ENCODE results near the gene LRRC1. TPM values are rescaled to one million over a fixed set of nuclear protein-coding genes. Genes with fewer than 3 reads are reported as not detected.

The LRRC1 gene
- total RNA-seq, 1 experiment from 2014 or later = 0.96 TPM

DNA sequence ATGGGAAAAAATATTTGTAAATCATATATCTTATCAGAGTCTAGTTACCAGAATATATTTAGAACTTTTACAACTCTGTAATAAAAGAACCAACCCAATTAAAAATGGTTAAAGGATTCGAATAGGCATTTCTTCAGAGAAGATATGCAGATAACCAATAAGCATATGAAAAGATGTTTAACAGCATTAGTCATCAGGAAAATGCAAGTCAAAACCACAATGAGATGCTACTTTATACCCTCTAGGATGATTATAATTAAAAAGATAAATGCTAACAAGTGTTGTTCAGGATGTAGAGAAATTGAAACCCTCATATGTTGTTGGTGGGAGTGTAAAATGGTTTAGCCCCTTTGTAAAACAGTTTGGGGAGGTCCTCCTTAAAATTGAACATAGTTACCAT, 94.1 kb downstream of the LRRC1 start:
- DNase-seq (ENCODE audit: low read depth) = peak; percentile 19

DNA sequence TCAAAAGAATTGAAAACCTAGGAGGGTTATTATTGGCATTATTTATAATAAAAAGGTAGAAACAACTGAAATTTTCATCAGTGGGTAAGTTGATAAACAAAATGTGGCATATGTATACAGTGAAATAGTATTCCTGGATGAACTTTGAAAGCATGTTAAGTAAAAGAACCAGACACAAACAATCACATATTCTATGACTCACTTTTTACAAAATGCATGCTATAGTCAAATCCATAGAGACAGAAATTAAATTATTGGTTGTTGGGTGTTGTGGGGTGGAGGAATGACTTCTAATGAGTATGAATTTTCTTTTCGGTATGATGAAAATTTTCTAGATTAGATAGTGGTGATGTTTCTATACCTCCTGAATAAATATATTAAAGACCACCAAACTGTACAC, 94.6 kb downstream of the LRRC1 start:
- no peak for DNase-seq (ENCODE audit: low read depth)

DNA sequence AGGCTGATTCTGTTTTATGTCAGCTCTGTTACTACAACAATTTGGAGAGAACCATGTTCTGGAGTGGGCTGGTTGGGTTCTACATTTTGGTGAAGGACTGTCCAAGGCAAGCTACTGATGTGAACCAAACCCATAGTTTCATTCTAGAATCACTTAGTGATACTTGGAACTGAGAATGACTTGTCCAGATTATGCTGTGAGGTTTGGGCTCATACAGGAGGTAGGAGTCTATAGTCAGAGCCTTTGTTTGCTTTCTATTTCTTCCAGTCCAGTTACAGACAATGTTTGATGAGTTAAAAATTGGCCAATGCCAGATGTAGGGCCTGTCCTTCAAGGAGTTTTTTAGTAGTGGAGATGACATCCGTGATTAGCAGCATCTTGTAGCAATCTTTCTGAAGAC, 97.9 kb downstream of the LRRC1 start:
- DNase-seq (ENCODE audit: low read depth) = no peak

DNA sequence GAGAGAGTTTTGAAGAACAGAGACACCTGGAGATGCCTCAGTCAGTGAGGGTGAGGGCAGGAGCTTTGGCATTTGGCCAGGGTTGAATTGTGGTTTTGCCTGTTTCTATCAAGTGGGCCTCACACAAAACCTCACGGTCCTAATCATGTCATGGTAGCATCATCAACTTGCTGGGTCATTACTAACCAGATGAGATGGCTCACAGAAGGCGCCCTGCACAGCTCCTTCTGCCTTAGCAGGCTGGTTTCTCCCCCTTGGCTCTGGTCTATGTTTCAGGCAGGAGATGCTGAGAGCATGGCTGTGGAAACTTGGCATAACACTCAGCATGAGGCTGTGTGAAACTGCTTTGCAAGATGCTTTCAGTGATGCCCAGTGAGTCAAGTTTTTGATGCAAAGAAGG, 99.3 kb downstream of the LRRC1 start:
- DNase-seq (ENCODE audit: low read depth) = peak; percentile 41

DNA sequence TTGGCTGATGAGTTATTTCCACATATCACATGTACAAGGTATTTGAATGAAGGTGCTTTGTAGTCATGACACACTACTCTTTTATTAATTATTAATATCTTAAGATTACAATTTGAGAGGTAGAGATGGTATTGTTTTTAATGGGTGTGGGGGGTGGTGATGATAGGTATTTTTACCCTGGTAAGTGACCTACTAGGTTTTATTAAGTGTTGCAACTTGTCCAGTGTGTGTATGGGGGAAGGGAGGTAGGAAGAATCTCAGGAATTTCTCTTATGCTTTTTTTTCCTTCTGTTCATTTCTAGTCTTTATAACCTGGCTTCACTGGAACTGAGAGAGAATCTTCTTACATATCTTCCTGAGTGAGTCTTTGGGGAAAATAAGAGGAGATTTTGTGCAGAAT, 101.4 kb downstream of the LRRC1 start:
- DNase-seq (ENCODE audit: low read depth) = no peak

DNA sequence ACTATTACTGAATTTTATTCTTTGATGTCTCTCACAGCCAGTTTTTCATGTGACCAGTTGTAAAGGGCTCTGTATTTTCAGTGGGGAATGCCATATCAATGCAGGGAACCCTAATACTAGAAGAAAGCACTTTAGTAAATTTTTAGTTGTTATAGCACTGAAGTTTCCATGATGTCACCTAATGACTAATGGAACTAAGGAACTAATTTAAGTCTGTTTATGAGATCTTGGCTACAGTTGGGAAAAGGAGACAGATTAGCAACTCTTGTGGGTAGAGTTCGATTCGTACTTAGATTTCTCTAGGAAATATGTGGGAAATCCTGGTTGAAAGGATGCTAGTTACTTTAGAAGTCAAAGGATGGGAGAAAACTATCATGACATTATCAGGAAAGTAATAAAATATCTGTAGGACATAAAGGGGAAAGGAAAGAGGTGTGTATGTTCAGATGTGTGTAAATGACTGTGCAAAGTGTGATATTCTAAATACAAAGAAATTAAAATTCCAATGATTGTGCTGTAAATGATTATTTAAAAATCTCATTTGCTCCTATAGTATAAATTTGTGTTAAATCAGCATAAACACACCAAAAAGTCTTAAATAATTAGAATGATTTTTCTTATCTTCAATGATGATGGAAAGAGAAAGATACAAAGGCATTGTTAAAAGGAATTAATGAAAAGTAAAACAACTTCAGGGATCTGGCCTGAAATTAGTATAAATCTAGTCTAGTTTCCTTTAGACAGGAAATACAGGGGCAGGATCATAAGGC, 103.4 kb downstream of the LRRC1 start:
- no peak for DNase-seq (ENCODE audit: low read depth)

DNA sequence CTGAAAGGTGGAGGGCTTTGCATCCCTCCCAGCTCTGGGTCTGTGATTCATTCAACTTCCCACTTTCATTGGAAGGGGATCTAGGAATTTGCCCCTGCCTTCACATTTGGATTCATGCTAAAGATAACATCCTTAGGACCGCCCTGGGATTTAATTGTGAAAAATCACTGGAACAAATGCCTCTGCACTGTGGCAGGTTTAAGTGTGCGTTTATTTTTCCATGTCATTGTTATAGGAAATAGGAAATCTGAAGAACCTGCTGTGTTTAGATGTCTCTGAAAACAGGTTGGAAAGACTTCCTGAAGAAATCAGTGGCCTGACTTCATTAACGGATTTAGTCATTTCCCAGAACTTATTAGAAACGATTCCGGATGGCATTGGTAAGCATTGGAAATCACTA, 104.7 kb downstream of the LRRC1 start:
- DNase-seq (ENCODE audit: low read depth) = no peak

DNA sequence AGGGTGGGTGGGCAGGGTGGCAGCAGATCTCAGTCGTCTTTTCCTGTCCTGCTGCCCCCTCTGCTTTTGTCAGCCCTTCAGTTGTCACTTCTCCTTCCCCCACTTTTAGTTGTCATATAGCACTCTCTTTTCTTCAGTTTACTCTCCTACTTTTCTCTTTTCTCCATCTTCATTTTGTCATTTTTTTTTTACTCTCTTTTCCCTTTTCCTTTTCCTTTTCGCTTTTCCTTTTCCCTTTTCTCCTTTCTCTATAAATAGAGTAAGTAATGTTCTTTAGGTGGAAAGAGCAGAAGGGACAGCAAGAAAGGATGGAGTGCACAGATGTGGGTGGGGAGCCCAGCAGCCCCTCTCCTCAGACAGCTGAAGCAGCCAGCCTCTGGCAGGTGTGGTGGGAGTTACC, 108.6 kb downstream of the LRRC1 start:
- DNase-seq (ENCODE audit: low read depth) = no peak

DNA sequence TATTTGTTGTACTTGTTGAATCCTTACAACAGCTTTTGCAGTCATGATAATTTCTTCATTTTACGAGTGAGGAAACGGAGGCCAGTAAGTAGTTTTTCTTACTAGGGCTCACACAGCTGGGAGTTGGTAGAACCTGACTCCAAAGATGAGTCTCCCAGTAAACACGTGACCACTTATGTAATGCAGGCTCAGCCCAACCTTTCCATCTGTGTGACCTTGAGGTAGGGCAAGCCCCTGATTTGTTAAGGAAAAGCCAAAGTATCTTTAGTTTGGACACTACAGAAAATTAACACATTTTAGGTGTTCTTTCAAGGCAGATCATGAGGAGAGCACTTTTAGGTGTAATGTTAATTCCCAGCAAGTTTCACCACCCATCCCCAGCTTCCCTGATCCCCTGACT, 111.3 kb downstream of the LRRC1 start:
- no peak for DNase-seq (ENCODE audit: low read depth)

DNA sequence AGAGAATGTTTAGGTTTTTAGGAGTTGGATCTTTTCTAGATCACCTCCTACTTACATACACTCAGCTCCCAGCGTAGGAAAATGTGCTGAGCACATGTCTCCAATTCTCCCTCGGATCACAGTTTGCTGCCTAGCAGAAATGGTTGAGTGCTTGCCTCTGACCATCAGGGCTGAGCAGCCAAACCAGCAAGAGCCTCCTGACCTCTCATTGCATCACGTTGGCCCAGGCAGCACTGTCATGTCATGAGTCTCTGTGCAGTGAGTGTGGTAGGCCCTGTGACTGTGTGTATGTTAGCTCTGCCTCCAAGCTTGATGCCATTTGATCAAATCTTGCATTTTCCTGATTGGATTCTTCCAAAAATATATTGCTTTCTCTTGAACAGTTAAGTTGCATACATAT, 112.0 kb downstream of the LRRC1 start:
- peak; percentile 8 for DNase-seq (ENCODE audit: low read depth)

DNA sequence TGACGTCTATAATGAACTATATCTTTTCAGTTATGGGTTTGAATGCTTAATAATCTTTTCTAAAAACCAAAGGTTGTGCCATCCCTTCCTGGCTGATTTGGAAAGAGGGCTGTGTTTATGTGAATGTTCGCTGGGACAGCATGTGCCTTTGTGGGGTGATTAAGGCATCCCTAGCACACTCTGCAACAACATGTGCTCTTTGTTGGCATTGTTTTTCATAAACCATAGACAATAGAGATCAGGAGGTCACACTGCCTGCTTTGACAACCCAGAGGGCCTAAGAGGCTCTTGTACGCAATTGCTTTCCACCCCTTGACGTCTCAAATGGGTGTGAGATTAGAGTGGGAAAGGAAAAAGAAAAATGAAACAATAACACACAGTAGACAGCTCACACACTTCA, 116.0 kb downstream of the LRRC1 start:
- DNase-seq (ENCODE audit: low read depth) = no peak

DNA sequence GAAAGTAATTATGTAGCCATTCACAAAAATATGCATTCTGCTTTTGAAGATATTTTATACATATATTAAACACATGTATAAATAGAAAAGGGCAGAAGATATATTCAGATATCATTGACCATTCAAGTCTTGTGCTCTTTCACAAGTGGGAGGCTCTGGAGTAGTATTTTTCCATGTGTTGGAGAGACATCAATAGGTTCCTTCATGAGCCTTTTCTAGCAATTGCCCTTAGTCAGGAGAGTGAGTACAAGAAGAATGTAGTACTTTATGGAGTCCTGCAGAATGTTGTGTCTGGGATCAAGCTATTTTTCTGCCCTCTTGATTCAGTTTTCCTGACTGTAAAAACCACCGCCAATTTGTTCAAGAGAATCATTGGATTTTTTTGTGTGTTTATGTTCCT, 117.9 kb downstream of the LRRC1 start:
- peak; percentile 6 for DNase-seq (ENCODE audit: low read depth)

DNA sequence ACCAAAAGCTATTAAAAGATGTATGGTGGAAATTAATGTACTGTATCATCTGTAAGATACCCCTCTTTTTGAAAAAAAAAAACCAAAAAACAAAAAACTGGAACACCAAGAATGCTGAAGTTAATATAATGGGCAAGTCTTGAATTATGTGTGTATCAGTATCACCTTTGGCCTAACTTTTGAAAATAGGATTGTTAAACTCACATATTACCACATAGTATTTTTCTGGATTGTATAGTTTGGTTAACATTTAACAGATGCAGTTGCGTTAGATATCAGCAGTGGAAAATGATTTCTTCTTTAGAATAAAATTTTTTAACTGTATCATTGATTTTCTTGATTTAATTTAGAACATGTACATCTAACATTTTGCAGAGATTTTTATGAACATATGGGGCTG, 118.5 kb downstream of the LRRC1 start:
- DNase-seq (ENCODE audit: low read depth) = no peak

DNA sequence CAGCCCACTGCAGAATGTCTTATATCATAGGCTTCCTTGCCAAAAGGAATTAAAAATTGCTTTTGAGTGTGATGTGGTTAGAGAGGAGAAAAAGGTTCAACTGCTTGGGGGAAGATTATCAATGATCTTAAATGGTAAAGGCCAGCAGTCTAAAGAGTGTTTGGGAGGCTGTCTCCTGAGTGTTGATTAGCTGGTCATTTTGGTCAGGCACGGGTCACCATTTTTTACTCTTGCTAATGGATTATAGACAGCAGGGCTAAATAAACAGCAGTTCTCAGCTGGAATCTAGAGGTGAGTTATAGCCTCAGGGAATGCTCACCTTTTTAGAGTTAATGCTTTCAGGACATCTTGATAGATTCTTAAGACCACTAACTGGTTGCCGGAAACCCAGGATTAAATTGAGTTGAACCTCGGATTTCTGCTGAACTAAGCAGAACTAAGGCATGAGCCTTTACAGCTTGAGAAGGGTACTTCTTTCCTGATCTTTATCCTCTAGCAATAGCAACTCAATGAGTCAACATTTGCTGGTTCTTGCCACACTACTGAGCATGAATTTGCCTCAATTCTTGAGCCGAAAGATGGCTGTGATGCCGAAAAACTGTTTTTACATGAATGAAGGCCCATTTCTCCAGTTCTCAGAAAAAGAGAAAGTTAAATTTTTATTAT, 120.4 kb downstream of the LRRC1 start:
- no peak for DNase-seq (ENCODE audit: low read depth)

DNA sequence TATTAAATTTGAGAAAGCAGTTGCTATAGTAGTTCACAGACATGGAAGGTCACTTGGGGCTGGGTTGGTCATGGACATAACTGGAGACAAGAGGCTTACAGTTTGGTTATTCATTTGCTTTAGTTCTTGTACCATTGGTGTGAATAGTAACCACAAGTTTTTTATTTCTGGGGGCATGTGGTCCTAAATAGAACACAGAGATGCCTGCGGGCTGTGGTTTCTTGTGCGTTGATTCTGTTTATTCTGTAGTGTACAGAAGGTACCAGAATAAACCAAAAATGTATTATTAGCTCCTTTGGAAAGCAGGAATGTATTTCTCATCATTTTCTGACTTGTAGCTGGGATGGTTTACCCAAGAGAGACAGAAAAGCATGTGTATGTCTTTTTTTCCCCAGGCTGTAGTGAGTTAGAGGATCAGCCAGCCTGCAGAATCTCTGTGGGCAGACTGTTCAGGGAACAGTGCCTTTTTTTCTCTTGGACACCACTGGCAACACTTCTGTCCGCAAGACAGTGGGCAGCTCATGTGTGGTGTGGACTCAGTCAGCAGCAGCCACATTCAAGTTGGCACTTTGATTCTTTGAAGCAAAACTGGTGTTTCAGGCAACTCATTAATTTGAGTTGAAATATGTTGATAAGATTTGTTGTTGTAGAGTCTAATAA, 122.1 kb downstream of the LRRC1 start:
- DNase-seq (ENCODE audit: low read depth) = peak; percentile 49

DNA sequence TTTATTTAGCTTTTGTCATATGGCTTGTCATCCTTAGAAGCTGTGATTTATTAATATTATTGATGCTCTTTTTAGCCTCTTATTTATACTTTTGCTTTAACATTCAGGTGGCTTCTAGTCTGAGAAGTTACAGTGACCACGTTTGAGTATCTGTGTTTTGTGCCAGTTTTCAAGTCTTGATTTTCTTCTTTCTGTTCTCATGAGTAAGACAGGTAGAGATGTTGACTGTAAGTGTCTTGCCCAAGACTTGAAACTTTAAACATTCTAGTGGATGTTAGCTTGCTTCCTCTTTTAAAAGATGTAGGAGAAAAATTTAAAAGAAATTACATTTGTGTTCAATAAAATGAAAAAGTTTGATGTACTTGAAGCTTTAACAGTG, 122.6 kb downstream of the LRRC1 start:
- no peak for DNase-seq (ENCODE audit: low read depth)

DNA sequence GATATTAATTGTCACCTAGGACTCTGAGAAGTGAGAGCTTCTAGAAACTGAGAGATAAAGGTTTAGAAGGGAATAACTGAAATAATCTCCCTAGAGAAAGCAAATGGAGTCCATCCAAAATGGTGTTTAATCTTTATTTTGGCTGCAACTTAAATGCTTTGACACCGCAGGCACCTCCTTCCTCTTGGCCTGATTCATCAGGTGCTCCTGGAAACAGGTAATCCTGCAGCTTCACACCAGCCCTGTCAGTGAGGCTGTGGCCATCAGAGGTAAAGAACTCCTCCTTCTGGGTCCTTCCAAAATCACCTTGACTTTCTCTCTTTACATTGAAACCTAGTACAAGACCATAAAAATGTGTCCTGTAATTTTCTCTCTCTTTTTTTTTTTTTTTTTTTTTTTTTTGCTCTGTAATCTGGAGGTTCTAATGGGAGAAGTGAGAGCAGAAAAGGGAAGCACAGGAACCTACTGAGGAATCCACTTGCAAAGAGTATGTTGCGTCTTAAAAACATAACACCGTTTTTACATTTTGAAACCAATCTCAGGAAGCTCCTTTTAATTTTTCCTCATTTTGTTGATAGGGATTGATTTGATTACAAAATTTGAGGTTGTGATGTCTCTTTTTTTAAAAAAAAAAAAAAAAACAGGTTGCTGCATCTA, 124.2 kb downstream of the LRRC1 start:
- no peak for DNase-seq (ENCODE audit: low read depth)

DNA sequence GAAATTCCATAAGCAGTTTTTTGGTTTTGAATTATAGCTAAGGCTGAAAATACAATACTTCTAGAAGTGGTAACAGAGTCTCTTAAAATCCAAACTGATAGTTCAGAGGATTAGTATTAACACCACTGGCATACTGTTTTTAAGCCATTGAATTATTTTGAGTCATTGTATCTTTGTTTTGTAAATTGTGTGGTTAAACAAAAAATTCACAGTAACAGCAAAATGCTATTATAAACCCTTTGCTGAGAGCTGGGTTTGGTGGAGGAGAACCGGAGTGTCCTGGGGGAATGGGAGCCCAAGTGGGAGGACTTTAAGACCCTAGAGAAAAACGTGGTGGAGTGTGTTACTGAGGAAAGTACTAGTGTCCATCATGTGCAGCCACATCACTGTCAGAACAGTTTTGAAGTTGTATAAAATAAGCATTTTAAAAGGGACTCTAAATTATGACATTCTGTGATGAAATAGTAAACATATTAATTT, 125.1 kb downstream of the LRRC1 start:
- DNase-seq (ENCODE audit: low read depth) = no peak

DNA sequence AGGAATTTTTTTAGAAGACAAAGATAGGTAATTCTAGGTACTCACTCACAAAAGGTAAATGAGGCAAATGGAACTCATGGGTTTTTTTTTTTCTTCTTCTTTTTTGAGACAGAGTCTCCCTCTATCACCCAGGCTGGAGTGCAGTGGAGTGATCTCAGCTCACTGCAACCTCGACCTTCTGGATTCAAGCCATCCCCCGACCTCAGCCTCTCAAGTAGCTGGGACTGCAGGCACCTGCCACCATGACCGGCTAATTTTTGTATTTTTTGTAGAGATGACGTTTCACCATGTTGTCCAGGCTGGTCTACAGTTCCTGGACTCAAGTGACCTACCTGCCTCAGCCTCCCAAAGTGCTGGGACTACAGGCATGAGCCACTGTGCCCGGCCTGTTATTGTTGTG, 126.1 kb downstream of the LRRC1 start:
- no peak for DNase-seq (ENCODE audit: low read depth)

DNA sequence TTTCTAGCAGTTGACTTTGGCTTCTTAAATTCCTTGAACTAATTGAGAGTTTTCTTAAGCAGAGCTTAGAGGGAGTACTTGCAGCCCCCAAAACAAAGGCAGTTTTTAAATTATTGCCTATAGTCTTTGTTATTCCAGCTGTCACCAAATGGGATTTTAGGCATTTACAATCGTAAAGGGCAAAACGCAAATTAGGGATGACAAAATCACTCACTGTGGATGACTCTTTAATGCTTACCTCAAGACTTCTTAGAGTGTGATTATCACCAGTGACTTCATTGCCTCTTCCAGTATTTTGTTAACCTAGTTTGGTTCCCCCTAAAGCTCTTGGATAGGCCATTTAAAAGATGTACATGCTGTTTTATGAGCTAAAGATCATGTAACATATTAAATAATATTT, 126.8 kb downstream of the LRRC1 start:
- no peak for DNase-seq (ENCODE audit: low read depth)

DNA sequence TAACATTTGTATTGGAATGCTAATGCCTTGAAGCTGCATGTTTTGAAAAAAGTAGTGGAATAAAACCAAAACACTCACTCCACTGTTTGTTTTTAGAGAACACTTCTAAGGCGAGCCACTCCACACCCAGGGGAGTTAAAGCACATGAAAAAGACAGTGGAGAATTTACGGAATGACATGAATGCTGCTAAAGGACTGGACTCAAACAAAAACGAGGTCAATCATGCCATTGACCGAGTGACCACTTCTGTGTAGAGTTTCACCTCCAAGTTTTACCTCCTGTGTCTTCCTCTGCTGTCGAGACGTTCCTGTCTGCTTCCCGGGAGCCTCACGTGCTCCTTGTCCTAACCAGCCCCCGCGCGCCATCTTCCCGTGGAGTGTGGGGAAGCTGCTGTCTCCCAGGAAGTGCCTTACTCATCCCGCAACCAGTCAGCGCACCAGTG, 127.8 kb downstream of the LRRC1 start:
- DNase-seq (ENCODE audit: low read depth) = no peak

DNA sequence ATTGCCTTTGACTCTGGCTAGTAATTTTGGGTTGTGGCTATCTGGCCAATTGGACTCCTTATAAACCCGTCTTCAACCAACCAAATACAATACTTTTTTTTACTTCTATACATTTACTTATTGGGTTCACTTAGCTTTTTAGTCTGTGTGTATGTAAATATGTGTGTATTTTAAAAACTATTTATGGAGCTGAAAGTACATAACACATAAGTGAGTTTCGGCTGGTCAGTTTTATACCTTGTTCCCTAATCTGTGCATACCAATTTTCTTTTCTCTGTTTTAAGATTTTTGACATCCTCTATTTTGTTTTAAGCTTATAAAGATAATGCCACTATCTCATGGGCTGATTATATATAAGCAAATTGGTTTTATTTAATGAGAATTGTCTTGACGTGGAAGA, 129.5 kb downstream of the LRRC1 start:
- no peak for DNase-seq (ENCODE audit: low read depth)

Measured in RPMI7951 (cell line).